Measurements from ENCODE around the gene CMC2. TPM values are rescaled to one million over a fixed set of nuclear protein-coding genes. Genes with fewer than 3 reads are reported as not detected.

The CMC2 gene
- total RNA-seq, 6 experiments from 2014 or later: 23.5 to 58.3 (median 42.1) TPM

DNA sequence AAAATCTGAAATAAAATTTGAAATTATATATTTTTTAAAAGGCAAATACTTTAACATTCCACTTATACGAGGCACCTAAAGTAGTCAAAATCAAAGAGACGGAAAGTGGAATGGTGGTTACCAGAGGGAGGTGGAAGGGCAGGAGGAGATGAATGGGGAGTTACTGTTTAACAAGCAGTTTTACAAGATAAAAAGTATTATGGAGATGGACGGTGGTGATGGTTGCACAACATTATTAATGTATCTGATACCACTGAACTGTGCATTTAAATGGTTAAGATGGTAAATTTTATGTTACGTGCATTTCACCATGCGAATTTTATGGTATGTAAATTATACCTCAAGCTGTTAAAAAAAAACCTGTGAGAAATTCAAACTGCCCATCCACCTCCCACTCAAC, 5.4 kb downstream of the CMC2 start:
- DNase-seq (no peak), ATAC-seq (no peak)
- H3K27ac ChIP-seq: no peak overlapping the region
- peaks cover 0 to 27% (median 6%) of the 10 kb centered on the region in 4 donors for H3K4me1 ChIP-seq
- no peaks in the 10 kb centered on the region for H3K27me3 ChIP-seq
- no peak overlapping the region for H3K4me3 ChIP-seq
- no peaks in the 10 kb centered on the region for H3K36me3 ChIP-seq
- intact Hi-C loops (cut with DNase I): no loop called here
- TF ChIP-seq, protein P1, sequence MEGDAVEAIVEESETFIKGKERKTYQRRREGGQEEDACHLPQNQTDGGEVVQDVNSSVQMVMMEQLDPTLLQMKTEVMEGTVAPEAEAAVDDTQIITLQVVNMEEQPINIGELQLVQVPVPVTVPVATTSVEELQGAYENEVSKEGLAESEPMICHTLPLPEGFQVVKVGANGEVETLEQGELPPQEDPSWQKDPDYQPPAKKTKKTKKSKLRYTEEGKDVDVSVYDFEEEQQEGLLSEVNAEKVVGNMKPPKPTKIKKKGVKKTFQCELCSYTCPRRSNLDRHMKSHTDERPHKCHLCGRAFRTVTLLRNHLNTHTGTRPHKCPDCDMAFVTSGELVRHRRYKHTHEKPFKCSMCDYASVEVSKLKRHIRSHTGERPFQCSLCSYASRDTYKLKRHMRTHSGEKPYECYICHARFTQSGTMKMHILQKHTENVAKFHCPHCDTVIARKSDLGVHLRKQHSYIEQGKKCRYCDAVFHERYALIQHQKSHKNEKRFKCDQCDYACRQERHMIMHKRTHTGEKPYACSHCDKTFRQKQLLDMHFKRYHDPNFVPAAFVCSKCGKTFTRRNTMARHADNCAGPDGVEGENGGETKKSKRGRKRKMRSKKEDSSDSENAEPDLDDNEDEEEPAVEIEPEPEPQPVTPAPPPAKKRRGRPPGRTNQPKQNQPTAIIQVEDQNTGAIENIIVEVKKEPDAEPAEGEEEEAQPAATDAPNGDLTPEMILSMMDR (IDR thresholded peaks at IDR 0.05): no peak
- TF ChIP-seq POLR2A (IDR thresholded peaks at IDR 0.05): no peak
- H3K9me3 ChIP-seq: no peaks in the 10 kb centered on the region
- WGBS (ENCODE audit: insufficient coverage, low coverage, low lambda C conversion rate, missing lambda C conversion rate): 43% methylated on average over 5 of the region's 5 CpGs

GRCh38 chr16:81000873-81001272, 5.8 kb downstream of the CMC2 start:
- no peak for DNase-seq

DNA sequence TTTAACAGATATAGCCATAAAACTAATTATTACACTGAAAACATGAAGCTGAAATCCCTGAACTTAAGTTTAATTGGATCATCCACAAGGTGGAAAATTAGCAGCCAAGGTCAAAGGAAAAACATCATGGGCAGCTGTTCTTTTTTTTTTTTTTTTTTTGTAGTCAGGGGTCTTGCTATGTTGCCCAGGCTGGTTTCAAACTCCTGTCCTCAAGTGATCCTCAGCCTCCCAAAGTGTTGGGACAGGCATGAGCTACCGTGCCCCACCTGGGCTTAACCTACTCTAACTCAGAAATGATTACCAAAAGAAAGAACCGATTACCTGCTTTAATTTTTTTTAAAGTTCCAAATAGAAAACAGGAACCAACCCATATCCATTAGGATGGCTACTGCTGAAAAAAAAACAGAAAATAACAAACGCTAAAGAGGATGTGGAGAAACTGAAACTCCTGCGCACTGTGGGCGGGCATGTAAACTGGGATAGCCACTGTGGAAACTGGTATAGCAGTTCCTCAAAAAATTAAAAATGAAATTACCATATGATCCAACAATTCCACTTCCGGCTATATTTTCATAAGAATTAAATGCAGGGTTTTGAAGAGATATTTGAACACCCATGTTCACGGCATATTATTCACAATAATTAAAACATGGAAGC, 8.6 kb downstream of the CMC2 start:
- Histone ChIP-seq H3K4me1 (peaks cover 0 to 14% (median 0%) of the 10 kb centered on the region in 4 donors), H3K4me3 (peak overlapping the region in 2 of 3 donors; percentile 39 to 43), H3K36me3 (no peaks in the 10 kb centered on the region), H3K27me3 (no peaks in the 10 kb centered on the region), H3K9me3 (no peaks in the 10 kb centered on the region), H3K27ac (peak overlapping the region; percentile 35 to 72 (median 63))
- TF ChIP-seq, protein P1 (IDR thresholded peaks at IDR 0.05): no peak
- TF ChIP-seq POLR2A (IDR thresholded peaks at IDR 0.05): no peak
- WGBS (ENCODE audit: insufficient coverage, low coverage, low lambda C conversion rate, missing lambda C conversion rate): 57% methylated on average over 7 of the region's 7 CpGs
- ATAC-seq (peak in 2 of 4 donors; percentile 14 to 33), DNase-seq (no peak)
- intact Hi-C loops (cut with DNase I): no loop called here

More at GRCh38 chr16:81000873-81001272, 5.8 kb downstream of the CMC2 start:
- H3K27ac ChIP-seq: no peak overlapping the region
- 86% methylated on average over 3 of the region's 3 CpGs for WGBS (ENCODE audit: insufficient coverage, low coverage, low lambda C conversion rate, missing lambda C conversion rate)
- H3K4me3 ChIP-seq: no peak overlapping the region
- H3K27me3 ChIP-seq: no peaks in the 10 kb centered on the region
- intact Hi-C loops (cut with DNase I): no loop called here
- no peaks in the 10 kb centered on the region for H3K9me3 ChIP-seq
- ATAC-seq: no peak
- TF ChIP-seq POLR2A (IDR thresholded peaks at IDR 0.05): no peak
- TF ChIP-seq, protein P1 (IDR thresholded peaks at IDR 0.05): no peak
- H3K4me1 ChIP-seq: peaks cover 0 to 26% (median 6%) of the 10 kb centered on the region in 4 donors
- H3K36me3 ChIP-seq: no peaks in the 10 kb centered on the region

- peaks cover 0 to 17% (median 0%) of the 10 kb centered on the region in 4 donors for H3K4me1 ChIP-seq
- TF ChIP-seq POLR2A (IDR thresholded peaks at IDR 0.05): no peak
- TF ChIP-seq, protein P1 (IDR thresholded peaks at IDR 0.05): no peak
- WGBS (ENCODE audit: insufficient coverage, low coverage, low lambda C conversion rate, missing lambda C conversion rate): 6% methylated on average over 9 of the region's 9 CpGs
- no peaks in the 10 kb centered on the region for H3K9me3 ChIP-seq
- peak overlapping the region; percentile 11 to 43 (median 39) for H3K4me3 ChIP-seq
- H3K27me3 ChIP-seq: no peaks in the 10 kb centered on the region
- DNase-seq (no peak), ATAC-seq (peak; percentile 75 to 90 (median 78))
- H3K27ac ChIP-seq: peak overlapping the region; percentile 35 to 72 (median 63)
- H3K36me3 ChIP-seq: no peaks in the 10 kb centered on the region
- intact Hi-C loops (cut with DNase I): no loop called here
These were observed 9.4 kb downstream of the CMC2 start for GRCh38 chr16:80997139-80997798.

All from right lobe of liver (tissue), 6 donors.